ENCODE results near the gene PRKAB1. TPM values are rescaled to one million over a fixed set of nuclear protein-coding genes. Genes with fewer than 3 reads are reported as not detected.

PRKAB1 gene
- total and polyA plus RNA-seq, 2 experiments from 2014 or later = 16.3 to 31.0 TPM

DNA sequence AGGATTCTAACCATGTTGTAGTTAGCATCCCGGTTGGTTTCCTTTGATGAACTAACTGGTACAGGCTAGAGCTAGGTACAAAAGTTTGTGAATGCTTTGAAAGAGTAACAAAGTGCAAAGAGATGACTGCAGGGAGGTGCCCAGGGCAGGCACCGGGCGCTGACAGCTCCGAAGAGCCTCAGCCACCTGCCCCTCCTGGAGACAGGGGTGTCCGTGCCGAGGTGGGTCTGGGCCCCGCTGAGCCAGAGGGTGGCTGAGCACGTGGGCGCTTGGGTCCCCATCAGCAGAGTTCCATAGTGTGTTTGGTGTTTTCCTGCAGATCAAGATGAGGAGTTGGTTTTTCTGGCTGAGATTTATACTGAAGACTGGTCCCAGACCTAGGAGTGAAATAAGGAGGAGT is 19.9 kb downstream of the PRKAB1 start:
- H3K9me3 Mint-ChIP-seq = no peaks in the 10 kb centered on the region
- Histone ChIP-seq H3K4me3 (no peak overlapping the region), H3K27ac (ENCODE audit: low read depth) (no peak overlapping the region), H3K27me3 (ENCODE audit: insufficient read depth) (no peaks in the 10 kb centered on the region), H3F3A (replicated peaks; ENCODE audit: low read depth) (no peaks in the 10 kb centered on the region), H3K4me1 (ENCODE audit: insufficient read depth) (no peaks in the 10 kb centered on the region), H4K20me1 (replicated peaks; ENCODE audit: insufficient read depth) (no peaks in the 10 kb centered on the region; the same call in none of the 2 replicates), H3K79me2 (replicated peaks; ENCODE audit: insufficient read depth) (no peaks in the 10 kb centered on the region), H3K9me2 (ENCODE audit: insufficient read depth) (0 out of 2 replicates have a peak, but pooled peaks cover 4% of the 10 kb centered on the region), H3K4me2 (no peak overlapping the region), H3K36me3 (ENCODE audit: insufficient read depth) (no peaks in the 10 kb centered on the region), H2AFZ (no peak overlapping the region)
- TF ChIP-seq, protein P1, sequence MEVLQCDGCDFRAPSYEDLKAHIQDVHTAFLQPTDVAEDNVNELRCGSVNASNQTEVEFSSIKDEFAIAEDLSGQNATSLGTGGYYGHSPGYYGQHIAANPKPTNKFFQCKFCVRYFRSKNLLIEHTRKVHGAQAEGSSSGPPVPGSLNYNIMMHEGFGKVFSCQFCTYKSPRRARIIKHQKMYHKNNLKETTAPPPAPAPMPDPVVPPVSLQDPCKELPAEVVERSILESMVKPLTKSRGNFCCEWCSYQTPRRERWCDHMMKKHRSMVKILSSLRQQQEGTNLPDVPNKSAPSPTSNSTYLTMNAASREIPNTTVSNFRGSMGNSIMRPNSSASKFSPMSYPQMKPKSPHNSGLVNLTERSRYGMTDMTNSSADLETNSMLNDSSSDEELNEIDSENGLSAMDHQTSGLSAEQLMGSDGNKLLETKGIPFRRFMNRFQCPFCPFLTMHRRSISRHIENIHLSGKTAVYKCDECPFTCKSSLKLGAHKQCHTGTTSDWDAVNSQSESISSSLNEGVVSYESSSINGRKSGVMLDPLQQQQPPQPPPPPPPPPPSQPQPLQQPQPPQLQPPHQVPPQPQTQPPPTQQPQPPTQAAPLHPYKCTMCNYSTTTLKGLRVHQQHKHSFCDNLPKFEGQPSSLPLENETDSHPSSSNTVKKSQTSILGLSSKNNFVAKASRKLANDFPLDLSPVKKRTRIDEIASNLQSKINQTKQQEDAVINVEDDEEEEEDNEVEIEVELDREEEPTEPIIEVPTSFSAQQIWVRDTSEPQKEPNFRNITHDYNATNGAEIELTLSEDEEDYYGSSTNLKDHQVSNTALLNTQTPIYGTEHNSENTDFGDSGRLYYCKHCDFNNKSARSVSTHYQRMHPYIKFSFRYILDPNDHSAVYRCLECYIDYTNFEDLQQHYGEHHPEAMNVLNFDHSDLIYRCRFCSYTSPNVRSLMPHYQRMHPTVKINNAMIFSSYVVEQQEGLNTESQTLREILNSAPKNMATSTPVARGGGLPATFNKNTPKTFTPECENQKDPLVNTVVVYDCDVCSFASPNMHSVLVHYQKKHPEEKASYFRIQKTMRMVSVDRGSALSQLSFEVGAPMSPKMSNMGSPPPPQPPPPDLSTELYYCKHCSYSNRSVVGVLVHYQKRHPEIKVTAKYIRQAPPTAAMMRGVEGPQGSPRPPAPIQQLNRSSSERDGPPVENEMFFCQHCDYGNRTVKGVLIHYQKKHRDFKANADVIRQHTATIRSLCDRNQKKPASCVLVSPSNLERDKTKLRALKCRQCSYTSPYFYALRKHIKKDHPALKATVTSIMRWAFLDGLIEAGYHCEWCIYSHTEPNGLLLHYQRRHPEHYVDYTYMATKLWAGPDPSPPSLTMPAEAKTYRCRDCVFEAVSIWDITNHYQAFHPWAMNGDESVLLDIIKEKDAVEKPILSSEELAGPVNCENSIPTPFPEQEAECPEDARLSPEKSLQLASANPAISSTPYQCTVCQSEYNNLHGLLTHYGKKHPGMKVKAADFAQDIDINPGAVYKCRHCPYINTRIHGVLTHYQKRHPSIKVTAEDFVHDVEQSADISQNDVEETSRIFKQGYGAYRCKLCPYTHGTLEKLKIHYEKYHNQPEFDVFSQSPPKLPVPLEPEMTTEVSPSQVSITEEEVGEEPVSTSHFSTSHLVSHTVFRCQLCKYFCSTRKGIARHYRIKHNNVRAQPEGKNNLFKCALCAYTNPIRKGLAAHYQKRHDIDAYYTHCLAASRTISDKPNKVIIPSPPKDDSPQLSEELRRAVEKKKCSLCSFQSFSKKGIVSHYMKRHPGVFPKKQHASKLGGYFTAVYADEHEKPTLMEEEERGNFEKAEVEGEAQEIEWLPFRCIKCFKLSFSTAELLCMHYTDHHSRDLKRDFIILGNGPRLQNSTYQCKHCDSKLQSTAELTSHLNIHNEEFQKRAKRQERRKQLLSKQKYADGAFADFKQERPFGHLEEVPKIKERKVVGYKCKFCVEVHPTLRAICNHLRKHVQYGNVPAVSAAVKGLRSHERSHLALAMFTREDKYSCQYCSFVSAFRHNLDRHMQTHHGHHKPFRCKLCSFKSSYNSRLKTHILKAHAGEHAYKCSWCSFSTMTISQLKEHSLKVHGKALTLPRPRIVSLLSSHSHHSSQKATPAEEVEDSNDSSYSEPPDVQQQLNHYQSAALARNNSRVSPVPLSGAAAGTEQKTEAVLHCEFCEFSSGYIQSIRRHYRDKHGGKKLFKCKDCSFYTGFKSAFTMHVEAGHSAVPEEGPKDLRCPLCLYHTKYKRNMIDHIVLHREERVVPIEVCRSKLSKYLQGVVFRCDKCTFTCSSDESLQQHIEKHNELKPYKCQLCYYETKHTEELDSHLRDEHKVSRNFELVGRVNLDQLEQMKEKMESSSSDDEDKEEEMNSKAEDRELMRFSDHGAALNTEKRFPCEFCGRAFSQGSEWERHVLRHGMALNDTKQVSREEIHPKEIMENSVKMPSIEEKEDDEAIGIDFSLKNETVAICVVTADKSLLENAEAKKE (CRISPR knock-in tag; IDR thresholded peaks at IDR 0.05) = no peak
- TF ChIP-seq, protein P2, sequence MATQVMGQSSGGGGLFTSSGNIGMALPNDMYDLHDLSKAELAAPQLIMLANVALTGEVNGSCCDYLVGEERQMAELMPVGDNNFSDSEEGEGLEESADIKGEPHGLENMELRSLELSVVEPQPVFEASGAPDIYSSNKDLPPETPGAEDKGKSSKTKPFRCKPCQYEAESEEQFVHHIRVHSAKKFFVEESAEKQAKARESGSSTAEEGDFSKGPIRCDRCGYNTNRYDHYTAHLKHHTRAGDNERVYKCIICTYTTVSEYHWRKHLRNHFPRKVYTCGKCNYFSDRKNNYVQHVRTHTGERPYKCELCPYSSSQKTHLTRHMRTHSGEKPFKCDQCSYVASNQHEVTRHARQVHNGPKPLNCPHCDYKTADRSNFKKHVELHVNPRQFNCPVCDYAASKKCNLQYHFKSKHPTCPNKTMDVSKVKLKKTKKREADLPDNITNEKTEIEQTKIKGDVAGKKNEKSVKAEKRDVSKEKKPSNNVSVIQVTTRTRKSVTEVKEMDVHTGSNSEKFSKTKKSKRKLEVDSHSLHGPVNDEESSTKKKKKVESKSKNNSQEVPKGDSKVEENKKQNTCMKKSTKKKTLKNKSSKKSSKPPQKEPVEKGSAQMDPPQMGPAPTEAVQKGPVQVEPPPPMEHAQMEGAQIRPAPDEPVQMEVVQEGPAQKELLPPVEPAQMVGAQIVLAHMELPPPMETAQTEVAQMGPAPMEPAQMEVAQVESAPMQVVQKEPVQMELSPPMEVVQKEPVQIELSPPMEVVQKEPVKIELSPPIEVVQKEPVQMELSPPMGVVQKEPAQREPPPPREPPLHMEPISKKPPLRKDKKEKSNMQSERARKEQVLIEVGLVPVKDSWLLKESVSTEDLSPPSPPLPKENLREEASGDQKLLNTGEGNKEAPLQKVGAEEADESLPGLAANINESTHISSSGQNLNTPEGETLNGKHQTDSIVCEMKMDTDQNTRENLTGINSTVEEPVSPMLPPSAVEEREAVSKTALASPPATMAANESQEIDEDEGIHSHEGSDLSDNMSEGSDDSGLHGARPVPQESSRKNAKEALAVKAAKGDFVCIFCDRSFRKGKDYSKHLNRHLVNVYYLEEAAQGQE (IDR thresholded peaks at IDR 0.05; ENCODE audit: unreplicated experiment) = no peak
- TF ChIP-seq ZNF331 (CRISPR knock-in tag; IDR thresholded peaks at IDR 0.05; ENCODE audit: low read depth) (no peak), STAT1 (IDR thresholded peaks at IDR 0.05; ENCODE audit: unreplicated experiment) (no peak), CREB1 (CRISPR knock-in tag; IDR thresholded peaks at IDR 0.05; ENCODE audit: low read depth) (no peak), EZH2 (IDR thresholded peaks at IDR 0.05; ENCODE audit: low read depth, unreplicated experiment) (no peak), EZH2phosphoT487 (IDR thresholded peaks at IDR 0.05; ENCODE audit: unreplicated experiment) (no peak), NANOG (IDR thresholded peaks at IDR 0.05; ENCODE audit: borderline replicate concordance) (no peak), JUNB (IDR thresholded peaks at IDR 0.05; ENCODE audit: unreplicated experiment) (no peak), ZNF114 (CRISPR knock-in tag; IDR thresholded peaks at IDR 0.05) (no peak), POLR2AphosphoS5 (IDR thresholded peaks at IDR 0.05; ENCODE audit: low read depth) (no peak)
- TF ChIP-seq, protein P3, sequence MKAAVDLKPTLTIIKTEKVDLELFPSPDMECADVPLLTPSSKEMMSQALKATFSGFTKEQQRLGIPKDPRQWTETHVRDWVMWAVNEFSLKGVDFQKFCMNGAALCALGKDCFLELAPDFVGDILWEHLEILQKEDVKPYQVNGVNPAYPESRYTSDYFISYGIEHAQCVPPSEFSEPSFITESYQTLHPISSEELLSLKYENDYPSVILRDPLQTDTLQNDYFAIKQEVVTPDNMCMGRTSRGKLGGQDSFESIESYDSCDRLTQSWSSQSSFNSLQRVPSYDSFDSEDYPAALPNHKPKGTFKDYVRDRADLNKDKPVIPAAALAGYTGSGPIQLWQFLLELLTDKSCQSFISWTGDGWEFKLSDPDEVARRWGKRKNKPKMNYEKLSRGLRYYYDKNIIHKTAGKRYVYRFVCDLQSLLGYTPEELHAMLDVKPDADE (IDR thresholded peaks at IDR 0.05) = no peak
- DNase-seq (ENCODE audit: low spot score) (no peak), ATAC-seq (no peak)
- H3K27me3 Mint-ChIP-seq (ENCODE audit: insufficient read depth, low read depth, poor library complexity) = no peaks in the 10 kb centered on the region
- H3K4me1 Mint-ChIP-seq = peaks cover 8% of the 10 kb centered on the region; the same call in 1 of the 3 replicates
- peaks cover 48% of the 10 kb centered on the region for H3K36me3 Mint-ChIP-seq (ENCODE audit: low read depth)
- H3K27ac Mint-ChIP-seq = no peak overlapping the region
- H3K4me3 Mint-ChIP-seq = no peak overlapping the region

Measured in GM23338 (cell line).